ENCODE measurements around the gene SLX9.

Gene SLX9

DNA sequence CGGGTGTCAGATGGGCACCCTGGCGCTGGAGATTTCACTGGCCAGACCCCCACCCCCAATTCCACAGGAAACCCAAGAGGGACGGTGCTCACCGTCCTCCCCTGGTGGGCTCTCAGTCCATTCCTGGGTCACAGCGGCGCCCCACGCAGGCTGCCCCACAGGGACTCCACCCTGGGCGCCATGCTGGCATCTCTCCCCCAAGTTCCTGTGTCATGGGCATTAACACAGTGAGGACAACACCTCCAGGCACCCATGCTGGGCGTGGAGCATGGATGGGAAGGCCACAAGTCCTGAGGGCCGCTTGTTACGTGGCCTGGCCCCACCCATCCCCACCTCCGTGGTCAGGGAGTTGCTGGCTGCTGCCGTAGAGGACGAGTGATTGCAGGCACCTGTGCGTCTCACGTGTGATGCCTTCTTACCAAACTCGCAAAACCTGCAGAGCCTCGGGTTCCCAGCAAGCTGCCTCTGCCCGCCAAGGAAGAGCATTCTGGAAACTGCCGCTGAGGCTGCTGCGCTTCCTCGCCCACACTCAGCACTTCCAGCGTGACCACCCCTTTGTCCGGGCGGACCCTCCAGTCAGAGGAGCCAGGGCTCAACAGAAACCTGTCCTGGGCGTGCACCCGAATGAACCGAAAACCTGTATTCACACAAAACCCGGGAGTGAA lies 60.3 kb downstream of the SLX9 start:
- no peak for TF ChIP-seq CTCF (IDR thresholded peaks at IDR 0.05)
- TF ChIP-seq ZFX (IDR thresholded peaks at IDR 0.05; ENCODE audit: borderline replicate concordance) = no peak
- no peak overlapping the region for H3K27ac ChIP-seq

DNA sequence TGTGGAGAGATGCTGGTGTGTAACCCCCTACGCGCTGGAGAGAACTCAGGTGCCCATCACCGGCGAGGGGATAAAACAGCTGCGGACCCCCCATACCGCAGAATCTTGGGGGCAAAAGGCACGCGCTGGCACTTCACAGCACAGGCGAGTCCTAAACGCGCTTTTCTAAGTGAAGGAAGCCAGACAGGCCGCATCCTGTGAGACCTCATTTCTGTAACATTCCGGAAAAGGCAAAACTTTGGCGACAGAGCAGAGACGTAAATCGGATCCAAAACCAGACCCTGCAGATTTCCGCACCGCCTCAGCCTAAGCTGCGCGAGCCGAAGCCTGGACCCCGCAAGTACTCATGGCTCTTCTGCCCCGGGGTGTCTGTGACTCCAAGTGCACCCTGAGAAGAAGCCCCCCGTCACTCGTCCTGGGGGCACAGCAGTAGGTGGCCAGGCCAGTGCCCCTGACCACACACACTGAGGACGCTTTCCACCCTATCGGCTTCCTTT lies 60.9 kb downstream of the SLX9 start:
- TF ChIP-seq ZFX (IDR thresholded peaks at IDR 0.05; ENCODE audit: borderline replicate concordance) = no peak
- no peak for TF ChIP-seq CTCF (IDR thresholded peaks at IDR 0.05)
- no peak overlapping the region for H3K27ac ChIP-seq

DNA sequence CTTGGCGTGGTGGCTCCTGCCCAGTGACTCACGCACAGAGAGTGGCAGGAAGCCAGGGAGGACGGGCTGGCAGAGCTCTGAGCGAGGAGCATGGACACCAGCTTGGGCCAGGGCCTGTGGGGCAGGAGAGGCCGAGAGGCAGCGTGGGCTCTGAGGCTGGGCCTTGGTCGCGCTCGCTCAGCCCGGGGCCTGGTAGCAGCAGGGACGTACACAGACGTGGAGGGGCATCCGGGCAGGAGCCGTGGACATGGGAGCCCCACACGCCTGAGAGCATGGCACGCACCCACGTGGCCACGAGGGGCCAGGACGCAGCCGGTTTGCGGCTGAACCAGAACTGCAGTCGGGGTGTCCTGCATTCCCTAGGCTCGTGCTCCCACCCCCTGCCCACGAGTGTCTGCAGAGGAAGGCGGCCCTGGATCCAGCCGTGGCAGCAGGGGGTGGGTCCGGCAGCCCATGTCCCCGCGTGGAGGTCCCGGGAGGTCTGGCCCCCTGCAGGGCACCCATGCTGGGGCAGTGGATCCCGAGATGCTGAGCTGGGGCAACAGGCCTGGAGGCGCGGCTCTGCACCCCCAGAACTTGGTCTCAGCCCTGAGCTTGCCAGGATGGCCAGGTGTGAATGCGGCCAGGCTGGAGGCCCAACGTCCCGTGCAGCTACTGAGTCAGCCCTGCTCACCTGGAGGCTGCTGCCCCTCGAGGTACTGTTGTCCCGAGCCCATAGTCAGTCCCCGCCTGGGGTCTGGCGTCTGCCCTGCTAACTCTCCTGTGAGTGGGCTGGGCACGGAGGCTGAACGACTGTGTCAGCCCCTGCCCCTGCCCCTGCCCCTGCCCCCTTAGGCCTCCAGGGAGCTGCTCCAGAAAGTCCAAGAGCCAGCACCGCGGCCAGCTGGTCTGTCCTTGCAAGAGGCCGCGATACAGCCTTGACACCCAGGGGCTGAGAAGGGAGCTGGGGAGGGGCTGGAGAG lies 61.6 kb downstream of the SLX9 start:
- no peak for TF ChIP-seq CTCF (IDR thresholded peaks at IDR 0.05)
- TF ChIP-seq ZFX (IDR thresholded peaks at IDR 0.05; ENCODE audit: borderline replicate concordance) = no peak
- H3K27ac ChIP-seq = no peak overlapping the region

- H3K27ac ChIP-seq = no peak overlapping the region
- no peak for TF ChIP-seq CTCF (IDR thresholded peaks at IDR 0.05)
- no peak for TF ChIP-seq ZFX (IDR thresholded peaks at IDR 0.05; ENCODE audit: borderline replicate concordance)
These were observed 62.8 kb downstream of the SLX9 start for GRCh38 chr21:45002381-45003204.

DNA sequence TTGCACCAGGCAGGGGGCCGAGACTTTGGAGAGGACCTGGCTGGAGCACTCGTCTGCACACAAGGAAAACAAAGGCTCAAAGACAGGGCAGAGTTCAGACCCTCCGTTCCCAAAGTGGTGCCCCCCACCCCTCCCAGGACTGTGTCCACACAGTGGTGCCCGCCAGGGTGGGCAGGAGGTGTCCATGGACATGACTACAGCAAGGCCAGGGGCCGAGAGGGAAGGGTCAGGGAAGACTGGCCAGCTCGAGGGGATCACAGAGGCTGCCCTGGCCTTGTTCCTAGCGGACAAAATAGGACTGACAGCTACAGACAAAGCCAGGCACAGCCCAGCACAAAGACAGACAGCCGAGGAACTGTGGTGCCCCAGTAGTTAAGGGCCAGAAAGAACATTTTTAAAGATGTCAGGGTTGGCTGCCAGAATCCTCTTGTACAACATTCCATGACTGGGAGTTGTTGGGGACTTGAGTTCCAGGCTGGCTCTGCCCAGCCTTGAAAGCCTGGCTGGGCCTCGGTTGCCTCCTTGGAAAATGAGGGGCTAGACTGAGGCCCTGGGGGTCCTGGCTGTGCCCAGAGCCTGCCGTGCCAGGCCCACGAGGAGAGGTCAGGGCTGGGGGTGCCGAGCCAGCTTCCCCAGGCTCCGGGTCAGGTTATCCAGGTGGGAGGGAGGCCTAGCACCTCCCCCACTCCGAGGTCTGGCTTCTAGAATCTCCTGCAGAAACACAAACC lies 63.7 kb downstream of the SLX9 start:
- no peak for TF ChIP-seq CTCF (IDR thresholded peaks at IDR 0.05)
- H3K27ac ChIP-seq = no peak overlapping the region

DNA sequence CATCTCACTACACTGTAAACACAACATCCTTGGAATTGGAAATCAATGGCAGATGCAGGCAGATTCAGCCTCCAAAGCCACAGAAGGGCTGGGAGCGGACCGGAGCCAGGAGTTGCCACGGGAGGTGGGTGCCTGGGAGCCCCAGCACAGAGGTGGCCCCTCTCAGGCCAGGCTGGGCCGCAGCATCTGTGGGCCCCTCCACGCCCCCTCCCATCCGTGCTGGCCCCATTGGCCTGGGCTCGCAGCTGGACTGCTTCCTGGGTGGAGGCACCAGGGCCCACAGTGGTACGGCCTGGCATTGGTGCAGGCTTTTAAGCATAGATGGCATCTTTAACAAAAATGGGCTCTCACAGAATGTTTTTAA lies 64.2 kb downstream of the SLX9 start:
- H3K27ac ChIP-seq = no peak overlapping the region
- TF ChIP-seq CTCF (IDR thresholded peaks at IDR 0.05) = no peak
- no peak for TF ChIP-seq ZFX (IDR thresholded peaks at IDR 0.05; ENCODE audit: borderline replicate concordance)
